MM.1S (cell line): ENCODE data around the gene SEMA3C.
A peak's percentile ranks its signal among the peaks of the same experiment; 100 is the strongest.

ENCODE experiments used
- DNase-seq: peaks from one replicate; pipeline ENCODE4 v3.0.0-alpha.2; 2015
- H2AFZ ChIP-seq: fragments of 300-600 bp; sonication (generic); 2 replicates; pipeline ENCODE4 v1.6.0; 2016; ENCODE audit warnings: antibody characterized with exemption, low read length
- H3F3A ChIP-seq: fragments of 300-600 bp; sonication (generic); 2 replicates; pipeline ENCODE4 v1.6.1; 2016; ENCODE audit warnings: mild to moderate bottlenecking, antibody characterized with exemption, low read length, moderate library complexity, mixed read lengths; ENCODE audit not compliant: insufficient read depth
- H3K27ac ChIP-seq: fragments of 300-600 bp; sonication (generic); 2 replicates; pipeline ENCODE4 v1.5.1; 2016; ENCODE audit warnings: mild to moderate bottlenecking, low read length
- H3K27me3 ChIP-seq: fragments of 300-600 bp; sonication (generic); replicated peaks from 2 replicates; pipeline ENCODE4 v1.6.0; 2016; ENCODE audit warnings: low read length; ENCODE audit not compliant: insufficient read depth
- H3K36me3 ChIP-seq: fragments of 300-600 bp; sonication (generic); replicated peaks from 2 replicates; pipeline ENCODE4 v1.6.1; 2016; ENCODE audit warnings: mild to moderate bottlenecking, low read length, mixed read lengths; ENCODE audit not compliant: insufficient read depth
- H3K4me1 ChIP-seq: fragments of 300-600 bp; sonication (generic); 2 replicates; pipeline ENCODE4 v1.6.1; 2016; ENCODE audit warnings: low read length, mixed read lengths
- H3K4me2 ChIP-seq: fragments of 300-600 bp; sonication (generic); 2 replicates; pipeline ENCODE4 v1.6.0; 2016; ENCODE audit warnings: low read depth, low read length
- H3K4me3 ChIP-seq: fragments of 300-600 bp; sonication (generic); 2 replicates; pipeline ENCODE4 v1.5.1; 2016; ENCODE audit warnings: low read length, mixed read lengths
- H3K79me2 ChIP-seq: fragments of 300-600 bp; sonication (generic); 2 replicates; pipeline ENCODE4 v1.6.1; 2016; ENCODE audit warnings: mixed run types, low read length, mixed read lengths
- H3K9ac ChIP-seq: fragments of 300-600 bp; sonication (generic); 2 replicates; pipeline ENCODE4 v1.6.1; 2016; ENCODE audit warnings: low read length, mixed read lengths
- H3K9me2 ChIP-seq: fragments of 300-600 bp; sonication (generic); replicated peaks from 2 replicates; pipeline ENCODE4 v1.6.1; 2016; ENCODE audit warnings: mild to moderate bottlenecking, low read length, mixed read lengths; ENCODE audit not compliant: insufficient read depth
- H3K9me3 ChIP-seq: fragments of 300-600 bp; sonication (generic); replicated peaks from 2 replicates; pipeline ENCODE4 v1.6.1; 2016; ENCODE audit warnings: mild to moderate bottlenecking, low read length, mixed read lengths; ENCODE audit not compliant: insufficient read depth
- H4K20me1 ChIP-seq: fragments of 300-600 bp; sonication (generic); 2 replicates; pipeline ENCODE4 v1.6.1; 2016; ENCODE audit warnings: mild to moderate bottlenecking, low read length, moderate library complexity, mixed read lengths; ENCODE audit not compliant: insufficient read depth
- CTCF ChIP-seq: fragments of 300-600 bp; sonication (generic); IDR thresholded peaks from 2 replicates; pipeline ENCODE4 v1.5.1; 2016; ENCODE audit warnings: antibody characterized with exemption, low read length, mixed read lengths
- EZH2 ChIP-seq: fragments of 300-600 bp; sonication (generic); optimal IDR thresholded peaks from 2 replicates; pipeline ENCODE3; 2017; ENCODE audit warnings: low read depth, mild to moderate bottlenecking, antibody characterized with exemption, low read length, mixed read lengths
- EZH2phosphoT487 ChIP-seq: fragments of 300-600 bp; sonication (generic); IDR thresholded peaks from 2 replicates; pipeline ENCODE4 v1.6.1; 2018; ENCODE audit warnings: antibody characterized with exemption, low read length

SEMA3C gene

GRCh38 chr7:80781146-80781545, 137.7 kb downstream of the SEMA3C start:
- Histone ChIP-seq H3K27me3 (no peaks in the 10 kb centered on the region), H3K27ac (no peak overlapping the region), H2AFZ (no peak overlapping the region), H3K79me2 (no peaks in the 10 kb centered on the region), H3K36me3 (no peaks in the 10 kb centered on the region), H3K4me3 (no peak overlapping the region), H3K4me1 (peaks cover 26% of the 10 kb centered on the region), H3K9me3 (no peaks in the 10 kb centered on the region), H3K4me2 (no peak overlapping the region), H3F3A (no peaks in the 10 kb centered on the region), H3K9ac (no peak overlapping the region), H3K9me2 (no peaks in the 10 kb centered on the region), H4K20me1 (no peaks in the 10 kb centered on the region)
- no peak for TF ChIP-seq EZH2
- TF ChIP-seq EZH2phosphoT487, result no peak
- no peak for TF ChIP-seq CTCF
- DNase-seq, result no peak

GRCh38 chr7:80779456-80779855, 139.4 kb downstream of the SEMA3C start:
- no peak overlapping the region for H3K9ac ChIP-seq
- TF ChIP-seq EZH2phosphoT487 (no peak), EZH2 (no peak), CTCF (no peak)
- DNase-seq, result no peak
- no peaks in the 10 kb centered on the region for H3K36me3 ChIP-seq
- no peaks in the 10 kb centered on the region for H3K9me2 ChIP-seq
- no peak overlapping the region for H3K4me2 ChIP-seq
- no peaks in the 10 kb centered on the region for H3K79me2 ChIP-seq
- H3F3A ChIP-seq, result no peaks in the 10 kb centered on the region
- no peak overlapping the region for H2AFZ ChIP-seq
- H3K9me3 ChIP-seq, result no peaks in the 10 kb centered on the region
- no peak overlapping the region for H3K27ac ChIP-seq
- peaks cover 39% of the 10 kb centered on the region for H3K4me1 ChIP-seq
- H3K27me3 ChIP-seq, result no peaks in the 10 kb centered on the region
- no peak overlapping the region for H3K4me3 ChIP-seq
- no peaks in the 10 kb centered on the region for H4K20me1 ChIP-seq

- peaks cover 65% of the 10 kb centered on the region for H3K4me1 ChIP-seq
- H3K9me2 ChIP-seq, result no peaks in the 10 kb centered on the region
- H3F3A ChIP-seq, result peaks cover 5% of the 10 kb centered on the region
- H3K36me3 ChIP-seq, result no peaks in the 10 kb centered on the region
- H3K27ac ChIP-seq, result no peak overlapping the region; the same call in 1 of the 2 replicates
- H3K27me3 ChIP-seq, result no peaks in the 10 kb centered on the region
- no peak overlapping the region for H3K4me3 ChIP-seq
- no peak for DNase-seq
- no peaks in the 10 kb centered on the region for H3K9me3 ChIP-seq
- no peaks in the 10 kb centered on the region for H3K79me2 ChIP-seq
- peak overlapping the region; percentile 38 for H3K4me2 ChIP-seq
- H3K9ac ChIP-seq, result no peak overlapping the region
- H4K20me1 ChIP-seq, result no peaks in the 10 kb centered on the region
- H2AFZ ChIP-seq, result no peak overlapping the region
- TF ChIP-seq EZH2phosphoT487, result no peak
- TF ChIP-seq CTCF, result no peak
- TF ChIP-seq EZH2, result no peak
Observed at GRCh38 chr7:80775897-80776296, 143.0 kb downstream of the SEMA3C start.
